ENCODE data around the gene ERBB4. TPM values are rescaled to one million over a fixed set of nuclear protein-coding genes. Genes with fewer than 3 reads are reported as not detected.

The ERBB4 gene
- total RNA-seq, 1 donor from 2014 or later, result 8.3 TPM

- no peak for DNase-seq
- Histone ChIP-seq H3K4me3 (no peak overlapping the region), H3K27me3 (ENCODE audit: low read depth) (no peaks in the 10 kb centered on the region), H3K36me3 (no peaks in the 10 kb centered on the region), H3K27ac (replicated peaks) (no peak overlapping the region), H3K4me1 (no peaks in the 10 kb centered on the region), H3K9me3 (replicated peaks) (no peaks in the 10 kb centered on the region)
- TF ChIP-seq, protein P1, sequence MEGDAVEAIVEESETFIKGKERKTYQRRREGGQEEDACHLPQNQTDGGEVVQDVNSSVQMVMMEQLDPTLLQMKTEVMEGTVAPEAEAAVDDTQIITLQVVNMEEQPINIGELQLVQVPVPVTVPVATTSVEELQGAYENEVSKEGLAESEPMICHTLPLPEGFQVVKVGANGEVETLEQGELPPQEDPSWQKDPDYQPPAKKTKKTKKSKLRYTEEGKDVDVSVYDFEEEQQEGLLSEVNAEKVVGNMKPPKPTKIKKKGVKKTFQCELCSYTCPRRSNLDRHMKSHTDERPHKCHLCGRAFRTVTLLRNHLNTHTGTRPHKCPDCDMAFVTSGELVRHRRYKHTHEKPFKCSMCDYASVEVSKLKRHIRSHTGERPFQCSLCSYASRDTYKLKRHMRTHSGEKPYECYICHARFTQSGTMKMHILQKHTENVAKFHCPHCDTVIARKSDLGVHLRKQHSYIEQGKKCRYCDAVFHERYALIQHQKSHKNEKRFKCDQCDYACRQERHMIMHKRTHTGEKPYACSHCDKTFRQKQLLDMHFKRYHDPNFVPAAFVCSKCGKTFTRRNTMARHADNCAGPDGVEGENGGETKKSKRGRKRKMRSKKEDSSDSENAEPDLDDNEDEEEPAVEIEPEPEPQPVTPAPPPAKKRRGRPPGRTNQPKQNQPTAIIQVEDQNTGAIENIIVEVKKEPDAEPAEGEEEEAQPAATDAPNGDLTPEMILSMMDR (IDR thresholded peaks at IDR 0.05; ENCODE audit: borderline replicate concordance), result no peak
- intact Hi-C loops (cut with micrococcal nuclease), result no loop called here
Observed at GRCh38 chr2:212117926-212118325, 420.7 kb downstream of the ERBB4 start.

- intact Hi-C loops (cut with micrococcal nuclease), result no loop called here
- TF ChIP-seq, protein P1 (IDR thresholded peaks at IDR 0.05; ENCODE audit: borderline replicate concordance), result no peak
- Histone ChIP-seq H3K4me1 (no peaks in the 10 kb centered on the region), H3K4me3 (no peak overlapping the region), H3K27me3 (ENCODE audit: low read depth) (no peaks in the 10 kb centered on the region), H3K36me3 (no peaks in the 10 kb centered on the region), H3K27ac (replicated peaks) (no peak overlapping the region), H3K9me3 (replicated peaks) (no peaks in the 10 kb centered on the region)
- DNase-seq, result no peak
Observed at GRCh38 chr2:212114489-212114888, 424.1 kb downstream of the ERBB4 start.

DNA sequence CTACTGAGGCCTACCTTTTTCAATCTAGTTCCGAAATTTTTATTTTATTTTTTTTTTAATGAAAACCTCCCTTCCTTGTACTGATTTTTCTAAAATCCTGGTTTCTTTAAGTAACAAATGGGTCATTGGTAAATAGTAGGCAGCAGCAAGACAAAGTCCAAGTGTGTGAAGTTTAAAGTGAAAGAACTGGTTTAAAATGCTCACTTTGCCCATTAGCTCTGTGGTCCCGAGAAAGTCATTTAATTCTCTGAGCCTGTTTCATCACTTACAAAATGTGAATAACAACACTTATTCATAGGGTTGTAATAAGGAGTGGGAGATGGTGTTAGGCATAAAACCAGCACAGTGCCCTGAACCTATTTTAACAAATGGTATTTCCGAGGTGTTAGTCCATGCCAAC, 426.2 kb downstream of the ERBB4 start:
- TF ChIP-seq, protein P1 (IDR thresholded peaks at IDR 0.05; ENCODE audit: borderline replicate concordance), result no peak
- Histone ChIP-seq H3K4me1 (no peaks in the 10 kb centered on the region), H3K4me3 (no peak overlapping the region), H3K27ac (replicated peaks) (no peak overlapping the region), H3K36me3 (no peaks in the 10 kb centered on the region), H3K27me3 (ENCODE audit: low read depth) (no peaks in the 10 kb centered on the region), H3K9me3 (replicated peaks) (no peaks in the 10 kb centered on the region)
- intact Hi-C loops (cut with micrococcal nuclease), result no loop called here
- no peak for DNase-seq

DNA sequence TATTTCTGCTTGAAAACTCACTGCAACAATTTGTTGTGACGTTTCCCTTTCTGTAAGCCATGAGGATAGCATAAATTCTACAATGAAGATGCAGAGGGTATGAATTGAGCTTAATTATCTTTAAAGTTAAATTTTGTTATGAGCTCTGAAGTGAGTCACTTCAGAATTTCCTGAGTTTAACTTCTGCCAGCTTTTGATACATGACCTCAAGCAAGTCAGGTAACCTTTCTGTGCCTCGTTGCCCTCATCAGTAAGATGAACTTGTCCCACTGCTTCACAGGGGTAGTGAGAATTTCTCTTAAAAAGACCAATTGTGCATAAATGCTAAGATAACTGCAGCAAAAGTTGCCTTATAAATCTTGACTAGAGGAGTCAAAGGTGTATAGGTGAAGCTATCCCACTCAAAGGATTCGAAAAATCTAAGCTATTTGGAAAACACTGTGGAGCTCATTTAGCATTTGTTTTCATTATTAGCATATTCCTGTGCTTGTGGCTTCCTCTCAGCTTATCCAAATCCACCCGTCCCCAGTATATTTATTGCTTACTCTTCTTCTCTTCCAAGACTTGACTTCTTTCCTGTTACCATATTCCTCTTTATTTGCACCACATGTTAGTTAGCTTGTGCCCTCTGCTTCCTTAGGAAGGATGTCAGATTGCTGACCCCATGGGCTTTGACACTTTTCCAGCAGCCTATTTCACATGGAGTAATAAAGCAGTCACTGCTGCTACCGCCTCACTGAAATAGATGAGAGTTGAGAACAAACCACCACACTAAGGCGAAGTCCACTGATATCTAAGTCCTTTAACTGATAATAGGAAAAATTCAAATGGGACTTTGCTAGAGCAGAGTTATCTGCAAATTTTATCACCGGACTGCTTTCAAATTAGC, 428.6 kb downstream of the ERBB4 start:
- DNase-seq, result no peak
- intact Hi-C loops (cut with micrococcal nuclease), result no loop called here
- H3K27ac ChIP-seq (replicated peaks), result no peak overlapping the region
- no peak overlapping the region for H3K4me3 ChIP-seq
- no peaks in the 10 kb centered on the region for H3K4me1 ChIP-seq
- H3K9me3 ChIP-seq (replicated peaks), result no peaks in the 10 kb centered on the region
- no peaks in the 10 kb centered on the region for H3K36me3 ChIP-seq
- TF ChIP-seq, protein P1 (IDR thresholded peaks at IDR 0.05; ENCODE audit: borderline replicate concordance), result no peak
- H3K27me3 ChIP-seq (ENCODE audit: low read depth), result no peaks in the 10 kb centered on the region

DNA sequence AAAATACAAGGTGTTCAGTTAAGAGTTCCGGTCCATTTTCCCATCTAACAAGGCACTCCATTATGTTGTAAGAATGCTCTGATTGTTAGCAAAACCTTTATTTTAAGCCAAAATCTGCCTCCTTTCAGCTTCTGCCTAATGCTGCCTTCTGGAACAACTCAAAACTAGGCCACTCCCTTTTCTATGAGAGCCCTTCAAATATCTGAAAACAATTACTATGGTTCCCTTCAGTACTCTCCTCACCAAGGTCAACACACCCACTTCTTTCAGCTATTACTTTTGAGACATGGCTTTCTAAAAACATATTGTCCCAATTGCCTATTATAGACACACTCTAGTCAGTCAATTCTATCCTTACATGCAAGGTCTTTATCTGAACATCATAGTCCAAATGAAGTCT, 429.4 kb downstream of the ERBB4 start:
- intact Hi-C loops (cut with micrococcal nuclease), result no loop called here
- no peak for DNase-seq

More for the DNA sequence above, 429.4 kb downstream of the ERBB4 start:
- H3K27me3 ChIP-seq (ENCODE audit: low read depth), result no peaks in the 10 kb centered on the region
- H3K27ac ChIP-seq (replicated peaks), result no peak overlapping the region
- H3K36me3 ChIP-seq, result no peaks in the 10 kb centered on the region
- H3K4me1 ChIP-seq, result no peaks in the 10 kb centered on the region
- no peak overlapping the region for H3K4me3 ChIP-seq
- TF ChIP-seq, protein P1 (IDR thresholded peaks at IDR 0.05; ENCODE audit: borderline replicate concordance), result no peak
- no peaks in the 10 kb centered on the region for H3K9me3 ChIP-seq (replicated peaks)
